Motor neuron (in vitro differentiated cells): ENCODE data around the gene CYSLTR2. TPM values are rescaled to one million over a fixed set of nuclear protein-coding genes. Genes with fewer than 3 reads are reported as not detected.

Source experiments
- ATAC-seq, 8 experiments: fragments of 200-7000 bp; cut with Tn5 transposase; replicated peaks in 6 of 8; 2 replicates each; pipeline ENCODE4 v1.8.0; 2021; ENCODE audit warnings: mild to moderate bottlenecking in 8 of 8, moderate library complexity in 8 of 8
- H3K27ac ChIP-seq, 2 donors: fragments of 250-450 bp; sonication (Bioruptor Pico); 2 replicates each; pipeline ENCODE4 v1.9.0; 2021; ENCODE audit warnings: antibody characterized with exemption in 2 of 2, mild to moderate bottlenecking in 2 of 2, moderate library complexity in 1 of 2
- H3K4me1 ChIP-seq, 2 donors: fragments of 250-450 bp; sonication (Bioruptor Pico); replicated peaks in 1 of 2; 2 replicates each; pipeline ENCODE4 v1.6.1; 2021; ENCODE audit warnings: antibody characterized with exemption in 2 of 2, mild to moderate bottlenecking in 2 of 2, moderate library complexity in 1 of 2
- H3K4me3 ChIP-seq, 5 donors: fragments of 250-450 bp; sonication (Bioruptor Pico); 2 replicates each; pipeline ENCODE4 v1.9.0; 2021; ENCODE audit warnings: antibody characterized with exemption in 5 of 5, mild to moderate bottlenecking in 5 of 5, moderate library complexity in 4 of 5
- WGBS, 10 experiments: fragments of 450-650 bp; shearing (Covaris generic); methylation state at CpG; one replicate each; pipeline ENCODE4 v1.0.0; 2022; 5-methylcytosine and 5-hydroxymethylcytosine counted together
- in situ Hi-C, 9 experiments: fragments of 400-800 bp; cut with MboI; loops; one replicate each; pipeline ENCODE4 v1.15.0; 2021; ENCODE audit warnings: low sequenced_read_pairs in 9 of 9, low pct_unique_long_range_greater_than_20kb in 2 of 9; ENCODE audit not compliant: unreplicated experiment in 9 of 9
- total RNA-seq, 8 experiments: library from RNA; unstranded; fragments of 300-600 nt; gene quantifications; 2 replicates each; pipeline versions ENCODE4 v1.2.3 to v1.2.4, GENCODE V29; 2022

CYSLTR2 gene
- total RNA-seq, 8 experiments from 2014 or later = 0.05 to 0.33 (median 0.13) TPM; not detected in 2

GRCh38 chr13:48737689-48738088, 84.0 kb downstream of the CYSLTR2 start:
- WGBS, 10 experiments = 0 to 100% (median 86%) methylated on average over 1 of the region's 1 CpG; no CpG with 5 or more reads in 3 of the 10 experiments
- no peak for ATAC-seq
- in situ Hi-C loops = no loop called here
- H3K4me1 ChIP-seq = no peaks in the 10 kb centered on the region
- no peak overlapping the region for H3K27ac ChIP-seq
- no peak overlapping the region for H3K4me3 ChIP-seq

- H3K4me3 ChIP-seq = no peak overlapping the region
- no peaks in the 10 kb centered on the region for H3K4me1 ChIP-seq
- no peak for ATAC-seq
- H3K27ac ChIP-seq = no peak overlapping the region
- 20 to 100% (median 66%) methylated on average over 1 to 5 of the region's 6 CpGs; no CpG with 5 or more reads in 1 of the 10 experiments for WGBS, 10 experiments
- in situ Hi-C loops = no loop called here
Measured at GRCh38 chr13:48738311-48738710, 84.6 kb downstream of the CYSLTR2 start.

DNA sequence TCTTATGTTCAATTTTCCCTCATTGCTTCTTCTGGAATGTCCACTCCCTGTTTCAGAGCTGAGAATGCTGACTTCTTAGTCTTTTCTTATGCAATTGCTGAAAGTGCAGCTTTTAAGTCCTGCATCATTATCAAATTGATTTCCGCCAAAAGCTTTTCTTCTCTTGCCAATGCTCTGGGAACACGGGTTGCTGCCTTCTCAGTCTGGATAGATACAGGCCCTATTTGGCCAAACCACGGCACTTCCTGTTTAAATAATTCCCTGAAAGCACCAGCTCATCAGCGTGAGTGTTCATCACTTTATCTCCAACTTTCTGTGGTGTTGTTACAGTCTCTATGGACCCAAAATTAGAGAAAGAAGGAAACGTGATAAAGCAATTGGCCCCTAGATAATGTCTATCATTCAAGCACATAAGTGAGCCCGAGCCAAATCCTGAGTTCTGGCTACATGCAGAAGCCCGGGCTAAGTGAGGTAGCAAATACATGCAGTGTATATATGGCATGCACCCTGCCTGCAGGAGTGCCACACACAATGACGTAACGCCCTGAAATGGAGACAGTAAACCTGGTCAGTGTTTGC, 85.7 kb downstream of the CYSLTR2 start:
- Histone ChIP-seq H3K27ac (no peak overlapping the region), H3K4me1 (no peaks in the 10 kb centered on the region), H3K4me3 (no peak overlapping the region)
- in situ Hi-C loops = no loop called here
- no peak for ATAC-seq
- WGBS, 10 experiments = 48 to 100% (median 83%) methylated on average over 1 to 7 of the region's 9 CpGs; no CpG with 5 or more reads in 2 of the 10 experiments

DNA sequence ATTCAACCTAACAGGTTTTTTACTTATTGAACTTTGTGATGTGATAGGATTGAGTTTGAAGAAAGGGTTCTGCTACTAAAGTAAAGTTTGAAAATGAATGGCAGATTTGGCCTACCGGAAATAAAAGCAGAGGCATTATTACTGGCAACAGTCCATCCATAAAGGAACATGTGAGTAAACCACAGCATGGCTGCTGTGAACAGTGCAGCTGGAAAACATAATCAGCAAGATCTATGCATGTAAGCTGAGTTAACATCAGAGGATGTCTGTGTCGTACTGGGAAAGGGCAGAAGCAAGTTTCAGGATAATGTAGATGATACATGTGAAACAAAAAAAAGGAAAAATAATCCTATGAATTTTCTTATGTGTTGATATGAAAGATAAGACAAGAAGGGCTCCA, 87.6 kb downstream of the CYSLTR2 start:
- in situ Hi-C loops = no loop called here
- WGBS, 10 experiments = 0 to 100% (median 40%) methylated on average over 1 to 2 of the region's 2 CpGs; no CpG with 5 or more reads in 1 of the 10 experiments
- no peaks in the 10 kb centered on the region for H3K4me1 ChIP-seq

GRCh38 chr13:48746821-48747220, 93.1 kb downstream of the CYSLTR2 start:
- H3K4me3 ChIP-seq = no peak overlapping the region
- in situ Hi-C loops = no loop called here
- 0 to 100% (median 48%) methylated on average over 1 of the region's 1 CpG; no CpG with 5 or more reads in 2 of the 10 experiments for WGBS, 10 experiments
- no peak overlapping the region for H3K27ac ChIP-seq
- ATAC-seq = no peak
- peaks cover 0 to 4% of the 10 kb centered on the region in 2 donors for H3K4me1 ChIP-seq

More for the DNA sequence above, 87.6 kb downstream of the CYSLTR2 start:
- Histone ChIP-seq H3K4me3 (no peak overlapping the region), H3K27ac (no peak overlapping the region)
- peak in 3 of 8 experiments; percentile 97 to 100 (median 99) for ATAC-seq

DNA sequence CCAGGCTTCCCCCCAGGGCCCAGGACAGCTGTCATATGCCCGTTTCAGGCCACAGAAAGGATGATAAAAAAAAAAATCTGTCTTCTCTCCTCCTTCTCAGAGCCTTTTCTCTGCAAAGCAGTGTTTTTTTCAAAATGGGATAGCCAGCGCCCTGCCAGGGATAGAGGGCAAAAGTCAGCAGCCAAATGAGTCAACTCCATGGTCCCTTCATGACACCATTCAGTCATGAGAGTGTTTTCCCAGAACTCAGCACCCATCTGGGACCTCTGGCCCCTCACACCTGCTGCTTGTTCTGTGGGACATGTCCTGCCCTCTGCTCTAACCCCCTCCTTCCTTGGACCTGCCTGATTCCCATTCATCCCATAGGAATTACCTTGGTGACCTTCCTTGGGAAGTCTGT, 95.0 kb downstream of the CYSLTR2 start:
- Histone ChIP-seq H3K4me1 (peaks cover 0 to 4% of the 10 kb centered on the region in 2 donors), H3K27ac (no peak overlapping the region), H3K4me3 (no peak overlapping the region)
- no peak for ATAC-seq
- in situ Hi-C loops = no loop called here
- 40 to 100% (median 75%) methylated on average over 1 to 2 of the region's 2 CpGs; no CpG with 5 or more reads in 6 of the 10 experiments for WGBS, 10 experiments

- in situ Hi-C loops = no loop called here
- no peak overlapping the region for H3K4me3 ChIP-seq
- peak in 5 of 8 experiments; percentile 2 to 38 (median 7) for ATAC-seq
- 56 to 97% (median 88%) methylated on average over 2 to 4 of the region's 4 CpGs; no CpG with 5 or more reads in 3 of the 10 experiments for WGBS, 10 experiments
- H3K27ac ChIP-seq = no peak overlapping the region
- peaks cover 0 to 4% of the 10 kb centered on the region in 2 donors for H3K4me1 ChIP-seq
Measured at GRCh38 chr13:48749144-48749543, 95.4 kb downstream of the CYSLTR2 start.

- in situ Hi-C loops = loop anchor here in 4 of 9 experiments (25.0 kb wide), 4 partner anchors 163 to 1913 kb away; no protein-coding TSS in a partner anchor
- Histone ChIP-seq H3K27ac (no peak overlapping the region), H3K4me3 (no peak overlapping the region), H3K4me1 (peaks cover 0 to 4% of the 10 kb centered on the region in 2 donors)
- 8 to 67% (median 52%) methylated on average over 1 to 11 of the region's 15 CpGs; no CpG with 5 or more reads in 1 of the 10 experiments for WGBS, 10 experiments
- peak; percentile 96 to 98 (median 96) for ATAC-seq
Measured at GRCh38 chr13:48749699-48750473, 96.2 kb downstream of the CYSLTR2 start.

DNA sequence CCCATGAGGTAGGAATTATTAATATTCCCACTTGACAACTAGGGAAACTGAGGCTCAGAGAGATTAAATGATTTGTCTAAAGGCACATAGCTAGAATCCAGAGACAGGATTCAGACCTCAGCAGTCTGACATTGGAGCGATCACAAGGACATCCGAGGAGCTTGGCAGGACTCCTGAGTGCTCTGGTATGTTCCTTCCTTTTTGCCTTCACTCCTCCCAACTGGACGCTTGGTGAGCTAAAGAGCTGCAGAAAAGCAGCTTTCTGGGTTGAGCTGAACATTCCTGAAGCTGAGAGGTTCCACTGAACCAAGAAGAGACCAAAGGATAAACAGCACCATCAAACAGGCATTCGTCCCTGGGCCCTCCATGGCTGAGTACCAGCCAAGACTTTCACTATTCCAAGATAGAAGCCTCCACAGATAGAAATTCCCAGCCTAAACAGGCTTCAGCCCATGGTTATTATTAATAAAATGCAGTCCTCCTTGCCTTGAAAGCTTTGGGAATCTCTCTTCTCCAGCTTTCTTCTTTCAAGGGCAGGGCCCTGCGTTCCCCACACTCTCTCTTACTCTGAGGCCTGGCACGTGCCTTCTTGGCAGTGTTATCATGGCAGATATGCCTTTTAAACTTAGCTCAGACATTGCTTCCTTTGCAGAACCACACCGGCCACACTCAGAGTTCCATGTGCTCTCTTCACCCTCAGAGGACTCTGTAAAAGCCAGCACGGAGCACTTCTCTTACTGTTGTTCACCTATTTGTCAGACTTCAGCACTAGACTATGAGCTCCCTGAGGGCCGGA, 97.1 kb downstream of the CYSLTR2 start:
- Histone ChIP-seq H3K4me1 (peaks cover 0 to 4% of the 10 kb centered on the region in 2 donors), H3K4me3 (no peak overlapping the region), H3K27ac (no peak overlapping the region)
- peak in 2 of 8 experiments; percentile 8 to 9 for ATAC-seq
- WGBS, 10 experiments = 20 to 100% (median 95%) methylated on average over 1 to 7 of the region's 9 CpGs
- in situ Hi-C loops = loop anchor here in 4 of 9 experiments (25.0 kb wide), 4 partner anchors 163 to 1913 kb away; no protein-coding TSS in a partner anchor

GRCh38 chr13:48760626-48761025, 106.9 kb downstream of the CYSLTR2 start:
- no peaks in the 10 kb centered on the region for H3K4me1 ChIP-seq

More at GRCh38 chr13:48760626-48761025, 106.9 kb downstream of the CYSLTR2 start:
- no peak for ATAC-seq
- WGBS, 10 experiments = 47 to 100% (median 91%) methylated on average over 1 to 7 of the region's 9 CpGs; no CpG with 5 or more reads in 2 of the 10 experiments
- Histone ChIP-seq H3K4me3 (no peak overlapping the region), H3K27ac (no peak overlapping the region)
- in situ Hi-C loops = loop anchor here in 4 of 9 experiments (10.0 to 25.0 kb wide), 5 partner anchors 166 to 1923 kb away; no protein-coding TSS in a partner anchor
